H1 (cell line): ENCODE data around the gene BSPH1. TPM values are rescaled to one million over a fixed set of nuclear protein-coding genes. Genes with fewer than 3 reads are reported as not detected.
A peak's percentile ranks its signal among the peaks of the same experiment; 100 is the strongest.

ENCODE experiments used
- CTCF ChIA-PET: fragments of 300-600 bp; sonication (Branson Sonifier 250); formaldehyde crosslinking; loops from one replicate; lab custom pipeline; 2021; ENCODE audit not compliant: partially characterized antibody; lab: Charles Lee
- POLR2A ChIA-PET: fragments of 300-600 bp; sonication (Branson Sonifier 250); formaldehyde crosslinking; loops from one replicate; lab custom pipeline; 2021; ENCODE audit warnings: inconsistent platforms; ENCODE audit not compliant: partially characterized antibody; lab: Charles Lee
- DNase-seq, 2 experiments: peaks; one replicate each; pipeline versions ENCODE4 v3.0.0 to v3.0.0-alpha.2; 2010 to 2022; ENCODE audit warnings: low spot score in 2 of 2, low read depth in 1 of 2, mixed read lengths in 1 of 2
- FAIRE-seq: peaks from 2 replicates; lab custom pipeline; 2011; peaks lifted over from hg19 to GRCh38; lab: Jason Lieb, UNC
- H2AFZ ChIP-seq: 2 replicates; pipeline ENCODE4 v1.8.1; 2012; ENCODE audit warnings: low read length, inconsistent platforms
- H2AK5ac ChIP-seq: 2 replicates; pipeline ENCODE4 v1.6.1; 2013; ENCODE audit warnings: low read depth, low read length
- H2BK120ac ChIP-seq: replicated peaks from 2 replicates; pipeline ENCODE3; 2013; ENCODE audit warnings: low read depth, low read length, inconsistent platforms
- H2BK12ac ChIP-seq: 2 replicates; pipeline ENCODE4 v1.6.1; 2013; ENCODE audit warnings: low read depth, low read length
- H2BK15ac ChIP-seq: 2 replicates; pipeline ENCODE4 v1.6.1; 2013; ENCODE audit warnings: low read length
- H2BK20ac ChIP-seq: 2 replicates; pipeline ENCODE4 v1.6.1; 2013; ENCODE audit warnings: low read length
- H2BK5ac ChIP-seq: 2 replicates; pipeline ENCODE4 v1.6.1; 2013; ENCODE audit warnings: low read depth, low read length
- H3K14ac ChIP-seq: 2 replicates; pipeline ENCODE4 v1.6.1; 2013; ENCODE audit warnings: inconsistent platforms; ENCODE audit not compliant: insufficient read length
- H3K18ac ChIP-seq: 2 replicates; pipeline ENCODE4 v1.6.1; 2013; ENCODE audit warnings: low read length; ENCODE audit errors: extremely low read depth
- H3K23ac ChIP-seq: 2 replicates; pipeline ENCODE4 v1.6.1; 2013; ENCODE audit warnings: inconsistent platforms; ENCODE audit not compliant: insufficient read length
- H3K23me2 ChIP-seq: 2 replicates; pipeline ENCODE4 v1.6.1; 2013; ENCODE audit warnings: low read depth, low read length
- H3K27ac ChIP-seq: 2 replicates; pipeline ENCODE4 v1.6.1; 2011; ENCODE audit warnings: low read depth, low read length, inconsistent platforms
- H3K27me3 ChIP-seq, 4 experiments: replicated peaks in 1 of 4; 1 replicate in 1 of 4; 2 replicates in 3 of 4; pipeline versions ENCODE4 v1.6.1 to v1.8.1; 2011 to 2013; ENCODE audit warnings: low read length in 3 of 4, mild to moderate bottlenecking in 3 of 4, inconsistent platforms in 2 of 4, mixed read lengths in 2 of 4, moderate library complexity in 1 of 4; ENCODE audit not compliant: control insufficient read depth in 3 of 4, insufficient read depth in 3 of 4; ENCODE audit errors: extremely low read depth in 1 of 4
- H3K36me3 ChIP-seq, 4 experiments: 2 replicates each; pipeline versions ENCODE4 v1.6.1 to v1.8.1; 2011 to 2013; ENCODE audit warnings: mild to moderate bottlenecking in 4 of 4, low read length in 3 of 4, moderate library complexity in 2 of 4, control low read depth in 1 of 4, inconsistent platforms in 1 of 4; ENCODE audit not compliant: insufficient read depth in 4 of 4, control insufficient read depth in 2 of 4
- H3K4ac ChIP-seq: replicated peaks from 2 replicates; pipeline ENCODE3; 2013; ENCODE audit warnings: low read length, low read depth, mixed read lengths, inconsistent platforms; ENCODE audit not compliant: insufficient read length
- H3K4me1 ChIP-seq, 4 experiments: replicated peaks in 1 of 4; 1 replicate in 1 of 4; 2 replicates in 3 of 4; pipeline versions ENCODE4 v1.6.1 to v1.8.1; 2011 to 2013; ENCODE audit warnings: low read length in 3 of 4, inconsistent platforms in 2 of 4, mixed read lengths in 1 of 4; ENCODE audit not compliant: insufficient read depth in 4 of 4, control insufficient read depth in 3 of 4
- H3K4me2 ChIP-seq, 2 experiments: 2 replicates each; pipeline versions ENCODE4 v1.6.1 to v1.8.1; 2011 to 2013; ENCODE audit warnings: low read depth in 2 of 2, low read length in 2 of 2, control low read depth in 1 of 2, inconsistent platforms in 1 of 2, mild to moderate bottlenecking in 1 of 2; ENCODE audit not compliant: insufficient read depth in 1 of 2
- H3K4me3 ChIP-seq, 4 experiments: fragments of 200-600, 300-600 bp in 1 of 4; sonication (generic), shearing (Covaris generic), sonication (Bioruptor Twin) in 1 of 4; 2 replicates each; pipeline versions ENCODE4 v1.5.1 to v1.8.1; 2011 to 2016; ENCODE audit warnings: low read length in 4 of 4, low read depth in 3 of 4, control low read depth in 2 of 4, inconsistent platforms in 2 of 4, mild to moderate bottlenecking in 2 of 4, mixed read lengths in 1 of 4, moderate library complexity in 1 of 4; ENCODE audit not compliant: insufficient read depth in 2 of 4; ENCODE audit errors: extremely low read depth in 1 of 4
- H3K56ac ChIP-seq: replicated peaks from 2 replicates; pipeline ENCODE3; 2013; ENCODE audit warnings: low read depth, mild to moderate bottlenecking, mixed read lengths, low read length, inconsistent platforms; ENCODE audit not compliant: insufficient read length
- H3K79me1 ChIP-seq: 2 replicates; pipeline ENCODE4 v1.6.1; 2013; ENCODE audit warnings: low read depth, low read length, control low read depth
- H3K79me2 ChIP-seq, 2 experiments: 2 replicates each; pipeline versions ENCODE4 v1.6.1 to v1.8.1; 2012 to 2013; ENCODE audit warnings: low read length in 2 of 2, mild to moderate bottlenecking in 2 of 2, inconsistent platforms in 1 of 2; ENCODE audit not compliant: insufficient read depth in 2 of 2, control insufficient read depth in 1 of 2
- H3K9ac ChIP-seq, 4 experiments: replicated peaks in 1 of 4; 1 replicate in 1 of 4; 2 replicates in 3 of 4; pipeline versions ENCODE4 v1.6.1 to v1.8.1; 2011 to 2013; ENCODE audit warnings: low read depth in 3 of 4, low read length in 3 of 4, control low read depth in 2 of 4, mild to moderate bottlenecking in 2 of 4, moderate library complexity in 2 of 4, inconsistent platforms in 1 of 4; ENCODE audit errors: extremely low read depth in 1 of 4
- H3K9me3 ChIP-seq, 2 experiments: 2 replicates each; pipeline versions ENCODE4 v1.6.1 to v1.8.1; 2012 to 2013; ENCODE audit warnings: mild to moderate bottlenecking in 2 of 2, moderate library complexity in 2 of 2, control low read depth in 1 of 2, inconsistent platforms in 1 of 2, low read depth in 1 of 2, low read length in 1 of 2, mixed read lengths in 1 of 2; ENCODE audit not compliant: insufficient read depth in 2 of 2
- H4K20me1 ChIP-seq, 2 experiments: replicated peaks in 1 of 2; 2 replicates each; pipeline versions ENCODE3 to v1.8.1; 2011 to 2013; ENCODE audit warnings: inconsistent platforms in 2 of 2, low read length in 2 of 2, mild to moderate bottlenecking in 1 of 2; ENCODE audit not compliant: insufficient read depth in 2 of 2, control insufficient read depth in 1 of 2
- H4K5ac ChIP-seq: 2 replicates; pipeline ENCODE4 v1.6.1; 2013; ENCODE audit warnings: low read length, low read depth, mixed read lengths, inconsistent platforms; ENCODE audit not compliant: insufficient read length
- H4K8ac ChIP-seq: 2 replicates; pipeline ENCODE4 v1.8.0; 2013; ENCODE audit warnings: mild to moderate bottlenecking, moderate library complexity, low read length, inconsistent platforms; ENCODE audit not compliant: insufficient read depth; ENCODE audit errors: extremely low read depth
- H4K91ac ChIP-seq: replicated peaks from 2 replicates; pipeline ENCODE3; 2013; ENCODE audit warnings: low read length, mixed read lengths, inconsistent platforms; ENCODE audit not compliant: insufficient read length
- BRCA1 ChIP-seq: IDR thresholded peaks from 2 replicates; pipeline ENCODE4 v1.6.1; 2012; ENCODE audit warnings: low read depth, low read length, improper control_type of control experiment
- JUN ChIP-seq: IDR thresholded peaks from 2 replicates; pipeline ENCODE4 v1.6.1; 2011; ENCODE audit warnings: low read depth, mild to moderate bottlenecking, improper control_type of control experiment, low read length
- NRF1 ChIP-seq: IDR thresholded peaks from 2 replicates; pipeline ENCODE4 v1.6.1; 2011; ENCODE audit warnings: mild to moderate bottlenecking, low read depth, low read length, improper control_type of control experiment
- PHF8 ChIP-seq: fragments of 200-600 bp; sonication (generic); conservative IDR thresholded peaks from 2 replicates; pipeline ENCODE4 v1.7.1; 2012; ENCODE audit warnings: low read depth, mild to moderate bottlenecking, inconsistent platforms, low read length, moderate library complexity
- POLR2A ChIP-seq, 2 experiments: IDR thresholded peaks; 1 replicate in 1 of 2; 2 replicates in 1 of 2; pipeline ENCODE4 v1.6.1; 2011; ENCODE audit warnings: low read depth in 2 of 2, low read length in 2 of 2, mild to moderate bottlenecking in 2 of 2; ENCODE audit errors: control extremely low read depth in 1 of 2
- POLR2AphosphoS5 ChIP-seq: IDR thresholded peaks from 2 replicates; pipeline ENCODE4 v1.6.1; 2011; ENCODE audit warnings: low read depth, low read length
- TBP ChIP-seq: IDR thresholded peaks from 2 replicates; pipeline ENCODE4 v1.6.1; 2011; ENCODE audit warnings: low read depth, low read length, improper control_type of control experiment
- ZNF274 ChIP-seq: IDR thresholded peaks from 2 replicates; pipeline ENCODE4 v1.7.0; 2012; ENCODE audit warnings: low read length, borderline replicate concordance; ENCODE audit errors: extremely low read depth
- whole genome bisulfite sequencing, 2 experiments: shearing (Covaris generic) in 1 of 2; methylation state at CpG; one replicate each; pipeline versions ENCODE4 v1.1.6 to v1.1.7; 2013 to 2015; ENCODE audit warnings: low lambda C conversion rate in 2 of 2, mixed read lengths in 2 of 2, inconsistent platforms in 1 of 2, low coverage in 1 of 2, missing lambda C conversion rate in 1 of 2; ENCODE audit not compliant: insufficient replicate concordance in 2 of 2, insufficient coverage in 1 of 2, insufficient read length in 1 of 2; ENCODE audit errors: extremely low coverage in 1 of 2, missing lambda C conversion rate in 1 of 2; 5-methylcytosine and 5-hydroxymethylcytosine counted together
- polyA plus RNA-seq, 7 experiments: library from polyadenylated mRNA; depleted of rRNA in 3 of 7; stranded (reverse) in 5 of 7; unstranded in 2 of 7; fragments of >200 nt in 5 of 7; fragments of 200-250 nt in 2 of 7; gene quantifications; 1 replicate in 5 of 7; 2 replicates in 1 of 7; 4 replicates in 1 of 7; pipeline versions ENCODE4 v1.2.1 to v1.2.3, GENCODE V29; 2011 to 2013; ENCODE audit warnings: missing spikeins in 2 of 7, mixed read lengths in 2 of 7
- total RNA-seq: library from RNA; stranded (reverse); fragmentation: NEBNext Ultra II Directional; extraction: Animal tissue kit (Norgen Biotek cat#: 25700); gene quantifications from 2 replicates; pipeline ENCODE4 v1.2.1, GENCODE V29; 2021
- TF ChIP-seq, protein P1 (sequence below): IDR thresholded peaks from 2 replicates; pipeline ENCODE4 v1.6.1; 2011; ENCODE audit warnings: low read depth, mild to moderate bottlenecking, low read length; ENCODE audit not compliant: insufficient read depth
- TF ChIP-seq, protein P2 (sequence below): IDR thresholded peaks from 2 replicates; pipeline ENCODE4 v1.6.1; 2012; ENCODE audit warnings: low read length, inconsistent platforms
- TF ChIP-seq, protein P3 (sequence below): IDR thresholded peaks from 2 replicates; pipeline ENCODE4 v1.6.1; 2012; ENCODE audit warnings: inconsistent platforms

Gene BSPH1
- total and polyA plus RNA-seq, 2 of the 8 experiments (the other 6 are each of a cell fraction or from before 2014, with no cell fraction given), result not detected

GRCh38 chr19:48004236-48004635 is 12.3 kb upstream of the BSPH1 start:
- ChIA-PET CTCF (interaction anchor here (1.0 to 1.8 kb wide), 3 partner anchors 9 to 104 kb away, joined by 3 to 4 read pairs (median 4); no protein-coding TSS in a partner anchor), POLR2A (no interaction called here)
- Histone ChIP-seq H2BK5ac (no peak overlapping the region), H3K23ac (no peak overlapping the region), H3K4ac (no peak overlapping the region), H2BK12ac (no peak overlapping the region), H2AK5ac (no peak overlapping the region), H4K8ac (no peak overlapping the region; the same call in 1 of the 2 replicates), H3K79me2 (no peaks in the 10 kb centered on the region), H3K27ac (no peak overlapping the region), H3K4me2 (no peak overlapping the region), H4K5ac (no peak overlapping the region), H3K36me3 (no peaks in the 10 kb centered on the region), H3K79me1 (no peaks in the 10 kb centered on the region), H3K27me3 (no peaks in the 10 kb centered on the region), H4K91ac (no peak overlapping the region), H3K4me1 (no peaks in the 10 kb centered on the region; a peak in 1 of 7 replicates), H3K9ac (no peak overlapping the region), H2BK20ac (no peak overlapping the region), H2AFZ (0 out of 2 replicates have a peak overlapping the region, but pooled peaks have one; percentile 22), H3K18ac (no peak overlapping the region), H3K9me3 (peaks cover 0 to 3% of the 10 kb centered on the region in 2 experiments; a peak in 1 of 4 replicates), H4K20me1 (no peaks in the 10 kb centered on the region), H3K4me3 (no peak overlapping the region), H3K23me2 (no peaks in the 10 kb centered on the region), H3K14ac (no peak overlapping the region), H2BK15ac (no peak overlapping the region), H2BK120ac (no peak overlapping the region), H3K56ac (no peak overlapping the region)
- WGBS, 2 experiments, result 75% methylated on average over 6 of the region's 6 CpGs; no CpG with 5 or more reads in 1 of the 2 experiments
- FAIRE-seq, result no peak
- DNase-seq, result no peak
- TF ChIP-seq JUN (no peak), BRCA1 (no peak), POLR2AphosphoS5 (no peak), TBP (no peak), POLR2A (IDR thresholded peaks at IDR 0.05; ENCODE audit: control extremely low read depth in 1 of 2, low read depth in 2 of 2, low read length in 2 of 2) (no peak), NRF1 (no peak), ZNF274 (no peak), PHF8 (no peak)
- TF ChIP-seq, protein P1, sequence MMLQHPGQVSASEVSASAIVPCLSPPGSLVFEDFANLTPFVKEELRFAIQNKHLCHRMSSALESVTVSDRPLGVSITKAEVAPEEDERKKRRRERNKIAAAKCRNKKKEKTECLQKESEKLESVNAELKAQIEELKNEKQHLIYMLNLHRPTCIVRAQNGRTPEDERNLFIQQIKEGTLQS, result no peak
- TF ChIP-seq, protein P2, sequence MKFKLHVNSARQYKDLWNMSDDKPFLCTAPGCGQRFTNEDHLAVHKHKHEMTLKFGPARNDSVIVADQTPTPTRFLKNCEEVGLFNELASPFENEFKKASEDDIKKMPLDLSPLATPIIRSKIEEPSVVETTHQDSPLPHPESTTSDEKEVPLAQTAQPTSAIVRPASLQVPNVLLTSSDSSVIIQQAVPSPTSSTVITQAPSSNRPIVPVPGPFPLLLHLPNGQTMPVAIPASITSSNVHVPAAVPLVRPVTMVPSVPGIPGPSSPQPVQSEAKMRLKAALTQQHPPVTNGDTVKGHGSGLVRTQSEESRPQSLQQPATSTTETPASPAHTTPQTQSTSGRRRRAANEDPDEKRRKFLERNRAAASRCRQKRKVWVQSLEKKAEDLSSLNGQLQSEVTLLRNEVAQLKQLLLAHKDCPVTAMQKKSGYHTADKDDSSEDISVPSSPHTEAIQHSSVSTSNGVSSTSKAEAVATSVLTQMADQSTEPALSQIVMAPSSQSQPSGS, result no peak
- TF ChIP-seq, protein P3, sequence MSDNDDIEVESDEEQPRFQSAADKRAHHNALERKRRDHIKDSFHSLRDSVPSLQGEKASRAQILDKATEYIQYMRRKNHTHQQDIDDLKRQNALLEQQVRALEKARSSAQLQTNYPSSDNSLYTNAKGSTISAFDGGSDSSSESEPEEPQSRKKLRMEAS, result no peak
